OCI-LY1 (cell line): ENCODE measurements around the gene C1orf216.

Experiments
- CTCF ChIP-seq: fragments of 200-600 bp; sonication (generic), shearing (Covaris generic); IDR thresholded peaks from 2 replicates; pipeline ENCODE4 v1.5.1; 2017; ENCODE audit warnings: mild to moderate bottlenecking, antibody characterized with exemption, low read length, moderate library complexity, mixed read lengths
- EZH2 ChIP-seq: fragments of 200-600 bp; sonication (generic), shearing (Covaris generic); IDR thresholded peaks from 2 replicates; pipeline ENCODE4 v1.8.0; 2017; ENCODE audit warnings: borderline replicate concordance, mixed run types, mild to moderate bottlenecking, antibody characterized with exemption, low read length, moderate library complexity, mixed read lengths

GRCh38 chr1:35708952-35709351 is 9.7 kb downstream of the C1orf216 start:
- TF ChIP-seq CTCF, result no peak
- TF ChIP-seq EZH2, result no peak
